ENCODE results near the gene GNE. TPM values are rescaled to one million over a fixed set of nuclear protein-coding genes. Genes with fewer than 3 reads are reported as not detected.
A peak's percentile ranks its signal among the peaks of the same experiment; 100 is the strongest.

Gene GNE
- total and polyA plus RNA-seq, 9 of the 15 experiments (the other 6 are each of a cell fraction or from before 2014, with no cell fraction given), result 5.1 to 18.6 (median 12.0) TPM

GRCh38 chr9:36190388-36191289, 67.6 kb downstream of the GNE start, which contains the start of gene CLTA (continued):
- TF ChIP-seq ATF6 (CRISPR knock-in tag; IDR thresholded peaks at IDR 0.05) (peak; percentile 85), NKRF (IDR thresholded peaks at IDR 0.05; ENCODE audit: borderline replicate concordance) (peak; percentile 66; the same call in 1 of the 2 replicates), SP1 (CRISPR knock-in tag; IDR thresholded peaks at IDR 0.05) (peak; percentile 77), ZMIZ1 (IDR thresholded peaks at IDR 0.05; ENCODE audit: low read depth in 2 of 2, low read length in 2 of 2) (0 out of 4 replicates have a peak, but pooled peaks of 1 of the 2 experiments have one; percentile 13), THAP7 (CRISPR knock-in tag; IDR thresholded peaks at IDR 0.05) (no peak), E2F3 (CRISPR knock-in tag; IDR thresholded peaks at IDR 0.05) (no peak), DPF2 (IDR thresholded peaks at IDR 0.05) (peak; percentile 44; the same call in 1 of the 2 replicates), NR4A1 (CRISPR knock-in tag; IDR thresholded peaks at IDR 0.05) (no peak), NR4A1 (tag; IDR thresholded peaks at IDR 0.05) (no peak), RBBP5 (IDR thresholded peaks at IDR 0.05; ENCODE audit: borderline replicate concordance, insufficient read depth, low read length, poor library complexity, severe bottlenecking) (peak; percentile 90), ZFX (CRISPR knock-in tag; IDR thresholded peaks at IDR 0.05) (peak; percentile 72)

All from K562 (cell line).